MM.1S (cell line): ENCODE measurements around the gene SH3PXD2A.

ENCODE experiments used
- DNase-seq: peaks from one replicate; pipeline ENCODE4 v3.0.0-alpha.2; 2015
- H2AFZ ChIP-seq: fragments of 300-600 bp; sonication (generic); 2 replicates; pipeline ENCODE4 v1.6.0; 2016; ENCODE audit warnings: antibody characterized with exemption, low read length
- H3F3A ChIP-seq: fragments of 300-600 bp; sonication (generic); 2 replicates; pipeline ENCODE4 v1.6.1; 2016; ENCODE audit warnings: mild to moderate bottlenecking, antibody characterized with exemption, low read length, moderate library complexity, mixed read lengths; ENCODE audit not compliant: insufficient read depth
- H3K27ac ChIP-seq: fragments of 300-600 bp; sonication (generic); 2 replicates; pipeline ENCODE4 v1.5.1; 2016; ENCODE audit warnings: mild to moderate bottlenecking, low read length
- H3K27me3 ChIP-seq: fragments of 300-600 bp; sonication (generic); replicated peaks from 2 replicates; pipeline ENCODE4 v1.6.0; 2016; ENCODE audit warnings: low read length; ENCODE audit not compliant: insufficient read depth
- H3K36me3 ChIP-seq: fragments of 300-600 bp; sonication (generic); replicated peaks from 2 replicates; pipeline ENCODE4 v1.6.1; 2016; ENCODE audit warnings: mild to moderate bottlenecking, low read length, mixed read lengths; ENCODE audit not compliant: insufficient read depth
- H3K4me1 ChIP-seq: fragments of 300-600 bp; sonication (generic); 2 replicates; pipeline ENCODE4 v1.6.1; 2016; ENCODE audit warnings: low read length, mixed read lengths
- H3K4me2 ChIP-seq: fragments of 300-600 bp; sonication (generic); 2 replicates; pipeline ENCODE4 v1.6.0; 2016; ENCODE audit warnings: low read depth, low read length
- H3K4me3 ChIP-seq: fragments of 300-600 bp; sonication (generic); 2 replicates; pipeline ENCODE4 v1.5.1; 2016; ENCODE audit warnings: low read length, mixed read lengths
- H3K79me2 ChIP-seq: fragments of 300-600 bp; sonication (generic); 2 replicates; pipeline ENCODE4 v1.6.1; 2016; ENCODE audit warnings: mixed run types, low read length, mixed read lengths
- H3K9ac ChIP-seq: fragments of 300-600 bp; sonication (generic); 2 replicates; pipeline ENCODE4 v1.6.1; 2016; ENCODE audit warnings: low read length, mixed read lengths
- H3K9me2 ChIP-seq: fragments of 300-600 bp; sonication (generic); replicated peaks from 2 replicates; pipeline ENCODE4 v1.6.1; 2016; ENCODE audit warnings: mild to moderate bottlenecking, low read length, mixed read lengths; ENCODE audit not compliant: insufficient read depth
- H3K9me3 ChIP-seq: fragments of 300-600 bp; sonication (generic); replicated peaks from 2 replicates; pipeline ENCODE4 v1.6.1; 2016; ENCODE audit warnings: mild to moderate bottlenecking, low read length, mixed read lengths; ENCODE audit not compliant: insufficient read depth
- H4K20me1 ChIP-seq: fragments of 300-600 bp; sonication (generic); 2 replicates; pipeline ENCODE4 v1.6.1; 2016; ENCODE audit warnings: mild to moderate bottlenecking, low read length, moderate library complexity, mixed read lengths; ENCODE audit not compliant: insufficient read depth
- EZH2 ChIP-seq: fragments of 300-600 bp; sonication (generic); optimal IDR thresholded peaks from 2 replicates; pipeline ENCODE3; 2017; ENCODE audit warnings: low read depth, mild to moderate bottlenecking, antibody characterized with exemption, low read length, mixed read lengths
- EZH2phosphoT487 ChIP-seq: fragments of 300-600 bp; sonication (generic); IDR thresholded peaks from 2 replicates; pipeline ENCODE4 v1.6.1; 2018; ENCODE audit warnings: antibody characterized with exemption, low read length
- TF ChIP-seq, protein P1 (sequence below): fragments of 300-600 bp; sonication (generic); IDR thresholded peaks from 2 replicates; pipeline ENCODE4 v1.5.1; 2016; ENCODE audit warnings: antibody characterized with exemption, low read length, mixed read lengths

Gene SH3PXD2A

DNA sequence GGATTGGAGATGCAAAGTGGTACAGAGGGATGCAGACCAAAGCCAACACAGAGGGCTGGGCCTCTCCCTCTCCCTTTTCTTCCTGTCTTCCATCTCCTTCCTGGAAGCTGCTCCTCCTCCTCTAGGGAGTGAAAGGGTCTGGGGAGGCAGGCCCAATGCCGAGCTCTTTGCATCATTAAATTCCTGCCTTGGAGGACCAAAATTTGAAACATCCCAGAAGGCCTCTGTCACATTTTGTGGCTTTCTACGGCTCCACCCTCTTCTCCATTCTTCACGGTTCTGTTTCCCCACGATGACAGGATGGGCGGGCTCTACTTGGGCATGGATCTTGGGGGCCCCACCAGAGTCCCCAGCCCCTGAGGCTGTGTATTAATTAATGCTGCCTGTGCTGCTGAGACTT, 285.5 kb downstream of the SH3PXD2A start:
- H3K4me2 ChIP-seq = no peak overlapping the region
- H3K79me2 ChIP-seq = no peaks in the 10 kb centered on the region
- no peak overlapping the region for H3K9ac ChIP-seq
- H3K27ac ChIP-seq = no peak overlapping the region
- H3K4me3 ChIP-seq = no peak overlapping the region
- no peaks in the 10 kb centered on the region for H3K9me3 ChIP-seq
- no peaks in the 10 kb centered on the region for H3K4me1 ChIP-seq
- H3K9me2 ChIP-seq = no peaks in the 10 kb centered on the region
- H3F3A ChIP-seq = no peaks in the 10 kb centered on the region
- TF ChIP-seq EZH2phosphoT487 = no peak
- TF ChIP-seq EZH2 = no peak
- TF ChIP-seq, protein P1, sequence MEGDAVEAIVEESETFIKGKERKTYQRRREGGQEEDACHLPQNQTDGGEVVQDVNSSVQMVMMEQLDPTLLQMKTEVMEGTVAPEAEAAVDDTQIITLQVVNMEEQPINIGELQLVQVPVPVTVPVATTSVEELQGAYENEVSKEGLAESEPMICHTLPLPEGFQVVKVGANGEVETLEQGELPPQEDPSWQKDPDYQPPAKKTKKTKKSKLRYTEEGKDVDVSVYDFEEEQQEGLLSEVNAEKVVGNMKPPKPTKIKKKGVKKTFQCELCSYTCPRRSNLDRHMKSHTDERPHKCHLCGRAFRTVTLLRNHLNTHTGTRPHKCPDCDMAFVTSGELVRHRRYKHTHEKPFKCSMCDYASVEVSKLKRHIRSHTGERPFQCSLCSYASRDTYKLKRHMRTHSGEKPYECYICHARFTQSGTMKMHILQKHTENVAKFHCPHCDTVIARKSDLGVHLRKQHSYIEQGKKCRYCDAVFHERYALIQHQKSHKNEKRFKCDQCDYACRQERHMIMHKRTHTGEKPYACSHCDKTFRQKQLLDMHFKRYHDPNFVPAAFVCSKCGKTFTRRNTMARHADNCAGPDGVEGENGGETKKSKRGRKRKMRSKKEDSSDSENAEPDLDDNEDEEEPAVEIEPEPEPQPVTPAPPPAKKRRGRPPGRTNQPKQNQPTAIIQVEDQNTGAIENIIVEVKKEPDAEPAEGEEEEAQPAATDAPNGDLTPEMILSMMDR = no peak
- H3K36me3 ChIP-seq = no peaks in the 10 kb centered on the region
- no peak for DNase-seq
- H3K27me3 ChIP-seq = no peaks in the 10 kb centered on the region
- no peak overlapping the region for H2AFZ ChIP-seq
- no peaks in the 10 kb centered on the region for H4K20me1 ChIP-seq

DNA sequence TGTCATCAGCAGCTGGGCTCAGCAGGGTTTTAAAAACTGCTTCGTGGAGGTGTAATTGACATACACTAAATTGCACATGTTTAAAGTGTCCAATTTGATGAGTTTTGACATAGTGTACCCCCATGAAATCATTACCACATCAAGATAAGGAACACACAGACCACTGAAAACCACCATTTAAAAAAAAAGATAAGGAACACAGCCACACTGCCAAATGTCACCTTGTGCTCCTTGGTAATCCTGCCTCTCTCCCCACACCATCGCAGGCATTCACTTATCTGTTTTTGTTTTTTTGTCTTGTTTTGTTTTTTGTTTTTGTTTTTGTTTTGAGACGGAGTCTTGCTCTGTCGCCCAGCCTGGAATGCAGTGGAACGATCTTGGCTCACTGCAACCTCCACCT, 286.9 kb downstream of the SH3PXD2A start:
- Histone ChIP-seq H4K20me1 (no peaks in the 10 kb centered on the region), H3K4me2 (no peak overlapping the region), H3K9ac (no peak overlapping the region), H3K27me3 (no peaks in the 10 kb centered on the region), H3K27ac (no peak overlapping the region), H3K9me2 (no peaks in the 10 kb centered on the region), H3K4me3 (no peak overlapping the region), H3K79me2 (no peaks in the 10 kb centered on the region), H3F3A (no peaks in the 10 kb centered on the region), H3K36me3 (no peaks in the 10 kb centered on the region), H2AFZ (no peak overlapping the region), H3K4me1 (no peaks in the 10 kb centered on the region), H3K9me3 (no peaks in the 10 kb centered on the region)
- DNase-seq = no peak
- TF ChIP-seq, protein P1 = no peak
- TF ChIP-seq EZH2phosphoT487 = no peak
- no peak for TF ChIP-seq EZH2

DNA sequence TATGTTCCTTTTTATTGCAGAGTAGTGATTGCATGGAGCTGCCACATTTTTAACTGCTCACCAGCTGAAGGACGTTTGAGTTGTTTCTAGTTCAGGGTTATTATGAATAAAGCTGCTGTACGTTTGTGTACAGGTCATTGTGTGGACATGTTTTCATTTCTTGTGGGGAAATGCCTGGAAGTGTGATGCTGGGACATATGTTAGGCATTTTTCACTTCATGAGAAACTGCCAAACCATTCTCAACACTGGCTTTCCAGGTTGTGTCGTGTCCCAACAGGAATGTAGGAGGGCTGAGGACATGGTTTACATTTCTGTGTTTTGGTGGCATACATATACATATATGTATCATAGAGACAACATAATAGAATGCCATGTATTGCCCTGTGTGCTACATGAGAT, 288.8 kb downstream of the SH3PXD2A start:
- H3K9me2 ChIP-seq = no peaks in the 10 kb centered on the region

More for the DNA sequence above, 288.8 kb downstream of the SH3PXD2A start:
- H3K9ac ChIP-seq = no peak overlapping the region
- no peak for DNase-seq
- no peaks in the 10 kb centered on the region for H3K4me1 ChIP-seq
- no peaks in the 10 kb centered on the region for H4K20me1 ChIP-seq
- no peaks in the 10 kb centered on the region for H3K79me2 ChIP-seq
- H3K27me3 ChIP-seq = no peaks in the 10 kb centered on the region
- H3K27ac ChIP-seq = no peak overlapping the region
- no peaks in the 10 kb centered on the region for H3K36me3 ChIP-seq
- H3K4me3 ChIP-seq = no peak overlapping the region
- H2AFZ ChIP-seq = no peak overlapping the region
- H3F3A ChIP-seq = no peaks in the 10 kb centered on the region
- no peaks in the 10 kb centered on the region for H3K9me3 ChIP-seq
- TF ChIP-seq, protein P1 = no peak
- TF ChIP-seq EZH2 (no peak), EZH2phosphoT487 (no peak)
- H3K4me2 ChIP-seq = no peak overlapping the region
